ENCODE results near the gene MTHFD1L. TPM values are rescaled to one million over a fixed set of nuclear protein-coding genes. Genes with fewer than 3 reads are reported as not detected.

Gene MTHFD1L
- total RNA-seq, 1 experiment from 2014 or later = 32.0 TPM

GRCh38 chr6:151058021-151058733, 192.7 kb downstream of the MTHFD1L start:
- DNase-seq (ENCODE audit: low read depth, low spot score) = no peak
- in situ Hi-C loops (cut with HindIII; ENCODE audit: low pct_unique_long_range_greater_than_20kb, low sequenced_read_pairs) = no loop called here

DNA sequence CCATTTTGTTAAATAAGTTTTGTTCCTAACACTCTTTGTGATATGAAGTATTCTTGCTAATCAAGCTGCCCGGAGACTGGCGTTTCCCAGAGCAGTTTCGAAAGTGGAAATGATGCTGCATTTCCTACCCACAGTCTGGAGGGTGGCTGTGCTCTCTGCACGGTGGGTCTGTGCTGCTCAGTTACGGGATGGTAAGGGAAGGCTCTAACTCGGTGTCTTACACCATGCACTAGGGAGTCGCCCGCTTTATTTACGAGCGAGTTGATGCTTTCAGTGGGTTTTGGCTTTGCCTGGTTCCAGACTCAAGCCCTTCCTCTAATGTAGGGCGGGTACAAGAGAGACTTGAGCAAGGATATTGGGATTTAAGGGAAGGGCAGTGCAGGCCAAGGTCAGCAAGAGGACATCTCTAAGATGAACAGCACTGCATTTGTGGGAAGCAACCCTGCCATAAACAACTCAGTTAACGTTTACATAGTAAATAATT, 194.2 kb downstream of the MTHFD1L start:
- in situ Hi-C loops (cut with HindIII; ENCODE audit: low pct_unique_long_range_greater_than_20kb, low sequenced_read_pairs) = no loop called here
- DNase-seq (ENCODE audit: low read depth, low spot score) = no peak

DNA sequence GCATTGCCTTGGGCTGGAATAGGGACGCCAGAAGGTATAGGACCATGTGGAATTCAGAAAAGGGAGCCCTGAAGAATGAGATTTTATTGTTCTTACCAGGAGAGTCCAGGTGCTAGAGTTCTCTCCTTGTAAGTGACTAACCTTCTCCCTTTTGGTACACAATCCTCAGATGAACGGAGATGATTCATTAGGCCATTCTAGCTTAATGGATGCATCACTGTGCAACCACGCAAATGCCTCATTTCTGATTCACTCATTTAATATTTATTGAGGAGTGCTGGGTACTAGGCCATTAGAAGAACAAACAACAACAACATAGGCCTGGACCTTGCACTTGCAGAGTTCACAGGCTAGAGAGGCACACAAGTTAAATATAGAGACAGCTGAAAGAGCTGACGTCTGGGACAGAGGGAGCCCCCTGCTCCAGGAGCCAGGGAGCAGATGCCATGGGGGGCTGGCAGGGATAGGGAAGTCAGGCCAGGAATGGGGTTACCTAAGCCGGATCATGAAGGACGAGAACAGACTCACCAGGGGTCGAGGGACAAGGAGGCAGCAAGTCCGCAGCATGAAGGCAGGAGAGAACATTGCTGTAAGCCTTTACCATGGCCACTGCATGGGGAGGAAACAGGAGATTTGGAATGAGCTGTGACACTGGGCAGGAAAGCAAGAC, 194.7 kb downstream of the MTHFD1L start:
- in situ Hi-C loops (cut with HindIII; ENCODE audit: low pct_unique_long_range_greater_than_20kb, low sequenced_read_pairs) = no loop called here
- DNase-seq (ENCODE audit: low read depth, low spot score) = no peak

- DNase-seq (ENCODE audit: low read depth, low spot score) = no peak
- in situ Hi-C loops (cut with HindIII; ENCODE audit: low pct_unique_long_range_greater_than_20kb, low sequenced_read_pairs) = no loop called here
Observed at GRCh38 chr6:151060766-151061531, 195.4 kb downstream of the MTHFD1L start.

DNA sequence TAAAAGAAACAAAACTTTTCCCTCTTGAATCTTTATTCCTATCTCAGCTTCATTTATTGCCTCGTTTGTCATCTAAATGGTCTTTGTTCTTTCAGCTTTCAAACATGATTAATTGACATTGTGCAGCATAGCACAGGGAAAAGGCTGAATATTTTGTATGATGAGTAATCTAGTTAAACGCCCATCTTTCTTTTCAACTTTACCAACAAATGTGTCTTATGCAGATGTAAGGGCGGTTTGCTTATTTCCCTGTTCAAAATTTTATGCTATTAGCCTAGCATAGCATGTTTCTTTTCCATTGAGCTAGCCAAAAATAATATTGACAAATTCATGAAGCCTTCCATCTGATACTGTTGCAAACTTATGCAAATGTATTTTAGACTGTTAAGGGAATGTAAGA, 197.8 kb downstream of the MTHFD1L start:
- no peak for DNase-seq (ENCODE audit: low read depth, low spot score)
- in situ Hi-C loops (cut with HindIII; ENCODE audit: low pct_unique_long_range_greater_than_20kb, low sequenced_read_pairs) = no loop called here

DNA sequence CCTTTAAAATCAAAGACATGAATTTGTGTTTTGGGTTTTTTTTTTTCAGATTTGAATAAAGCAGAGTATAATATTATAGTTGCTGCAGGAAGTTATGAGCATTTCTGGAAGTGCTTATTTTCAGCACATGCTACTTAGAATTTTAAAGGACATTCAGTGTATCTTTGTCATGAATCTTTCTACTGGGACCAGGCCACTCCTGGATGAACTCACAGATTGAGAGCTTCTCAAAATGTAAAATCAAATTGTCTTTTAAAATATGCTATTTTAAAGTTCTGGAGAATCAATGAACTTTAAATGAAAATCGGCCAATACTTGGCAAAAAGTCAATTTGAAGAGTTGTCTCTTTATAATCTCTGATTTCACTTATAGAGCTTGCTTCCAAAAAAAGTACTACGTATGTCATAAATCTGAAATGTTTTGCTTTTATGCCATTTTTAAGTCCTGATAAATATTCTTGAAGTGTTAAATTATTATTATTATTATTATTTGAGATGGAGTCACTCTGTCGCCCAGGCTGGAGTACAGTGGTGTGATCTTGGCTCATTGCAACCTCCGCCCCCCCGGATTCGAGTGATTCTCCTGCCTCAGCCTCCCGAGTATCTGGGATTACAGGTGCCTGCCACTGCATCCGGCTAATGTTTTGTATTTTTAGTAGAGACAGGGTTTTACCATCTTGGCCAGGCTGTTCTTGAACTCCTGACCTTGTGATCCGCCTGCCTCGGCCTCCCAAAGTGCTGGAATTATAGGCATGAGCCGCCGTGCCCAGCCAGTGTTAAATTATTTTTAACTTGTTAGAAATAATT, 198.5 kb downstream of the MTHFD1L start:
- in situ Hi-C loops (cut with HindIII; ENCODE audit: low pct_unique_long_range_greater_than_20kb, low sequenced_read_pairs) = no loop called here
- no peak for DNase-seq (ENCODE audit: low read depth, low spot score)

DNA sequence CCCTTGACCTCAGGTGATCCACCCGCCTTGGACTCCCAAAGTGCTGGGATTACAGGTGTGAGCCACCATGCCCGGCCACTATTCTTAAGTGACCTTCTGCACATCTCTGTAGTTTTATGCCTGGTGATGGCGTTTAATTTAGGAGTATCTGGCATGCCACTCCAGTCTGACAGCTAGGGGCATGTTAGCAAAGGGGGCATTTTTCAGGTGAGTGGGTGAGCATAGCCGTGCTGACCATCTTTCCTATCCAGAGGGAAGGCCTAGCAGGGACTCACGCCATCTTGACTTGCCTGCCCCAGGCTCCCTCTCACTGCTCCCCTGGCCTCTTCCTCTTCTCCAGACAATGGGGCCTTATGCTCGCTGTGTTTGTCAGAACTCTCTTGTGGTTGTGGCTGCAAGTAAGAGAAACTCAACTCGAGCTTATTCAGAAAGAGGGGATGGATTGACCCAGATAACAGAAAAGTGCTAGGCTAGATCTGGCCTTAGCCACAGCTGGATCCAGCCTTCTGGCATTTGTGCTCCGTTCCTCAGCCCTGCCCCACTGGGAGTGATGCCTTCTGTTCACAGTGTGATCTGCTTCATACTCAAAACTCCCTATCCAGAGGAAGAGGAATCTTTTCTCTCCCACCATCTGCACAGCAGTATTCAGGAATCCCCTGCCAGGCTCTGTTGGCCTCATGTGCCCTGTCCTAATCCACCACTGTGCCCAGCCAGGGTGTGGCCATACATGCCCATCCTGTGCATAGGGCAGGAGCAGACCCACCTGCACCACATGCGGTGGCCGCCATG, 199.7 kb downstream of the MTHFD1L start:
- peak; percentile 82 for DNase-seq (ENCODE audit: low read depth, low spot score)
- in situ Hi-C loops (cut with HindIII; ENCODE audit: low pct_unique_long_range_greater_than_20kb, low sequenced_read_pairs) = no loop called here

GRCh38 chr6:151067684-151068596, 202.4 kb downstream of the MTHFD1L start:
- in situ Hi-C loops (cut with HindIII; ENCODE audit: low pct_unique_long_range_greater_than_20kb, low sequenced_read_pairs) = no loop called here
- no peak for DNase-seq (ENCODE audit: low read depth, low spot score)

DNA sequence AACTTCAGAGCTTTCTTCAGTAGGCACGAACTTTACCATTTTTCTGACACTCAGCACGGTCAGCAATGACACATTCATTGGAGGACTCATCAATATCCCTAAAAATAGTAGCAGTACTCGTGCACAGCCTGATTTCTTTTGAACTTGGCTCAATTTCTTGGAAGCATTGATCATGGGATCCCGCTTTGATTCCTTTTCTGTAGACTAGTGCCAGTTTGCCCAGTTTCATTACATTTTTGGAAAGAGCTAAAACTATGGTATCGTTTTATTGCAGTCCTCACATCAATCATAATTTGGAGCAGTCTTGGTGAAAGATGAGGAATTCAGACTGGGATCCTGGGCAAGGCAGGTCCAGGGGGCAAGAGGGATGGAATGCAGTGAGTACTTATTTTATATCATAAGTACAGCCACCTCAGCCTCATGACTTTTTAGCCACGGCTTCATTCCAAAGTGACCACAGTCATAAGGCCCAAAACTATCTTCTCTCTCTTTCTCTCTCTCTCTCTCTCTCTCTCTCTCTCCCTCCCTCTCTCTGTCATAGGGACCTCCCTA, 203.3 kb downstream of the MTHFD1L start:
- in situ Hi-C loops (cut with HindIII; ENCODE audit: low pct_unique_long_range_greater_than_20kb, low sequenced_read_pairs) = no loop called here
- DNase-seq (ENCODE audit: low read depth, low spot score) = no peak

GRCh38 chr6:151069641-151070040, 204.1 kb downstream of the MTHFD1L start:
- in situ Hi-C loops (cut with HindIII; ENCODE audit: low pct_unique_long_range_greater_than_20kb, low sequenced_read_pairs) = no loop called here
- DNase-seq (ENCODE audit: low read depth, low spot score) = no peak

DNA sequence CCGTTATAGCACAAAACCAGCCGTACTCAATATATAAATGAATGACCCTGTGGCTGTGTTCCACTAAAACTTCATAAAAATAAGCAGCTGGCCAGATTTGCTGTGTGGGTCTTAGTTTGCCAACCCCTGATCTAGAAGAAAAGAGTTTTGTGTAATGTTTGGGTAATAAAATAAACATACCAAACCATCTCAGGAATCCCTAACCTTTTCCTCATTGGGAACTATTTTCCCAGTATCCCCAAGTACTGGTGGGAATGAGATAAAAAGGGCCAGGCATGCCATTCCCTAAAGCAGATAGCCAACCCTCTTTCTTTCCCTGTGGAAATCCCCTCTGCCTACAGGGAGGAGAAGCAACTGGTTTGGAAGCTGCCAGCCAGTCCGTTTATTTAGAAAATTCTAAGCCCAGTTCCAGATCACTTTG, 205.1 kb downstream of the MTHFD1L start:
- DNase-seq (ENCODE audit: low read depth, low spot score) = no peak
- in situ Hi-C loops (cut with HindIII; ENCODE audit: low pct_unique_long_range_greater_than_20kb, low sequenced_read_pairs) = no loop called here

DNA sequence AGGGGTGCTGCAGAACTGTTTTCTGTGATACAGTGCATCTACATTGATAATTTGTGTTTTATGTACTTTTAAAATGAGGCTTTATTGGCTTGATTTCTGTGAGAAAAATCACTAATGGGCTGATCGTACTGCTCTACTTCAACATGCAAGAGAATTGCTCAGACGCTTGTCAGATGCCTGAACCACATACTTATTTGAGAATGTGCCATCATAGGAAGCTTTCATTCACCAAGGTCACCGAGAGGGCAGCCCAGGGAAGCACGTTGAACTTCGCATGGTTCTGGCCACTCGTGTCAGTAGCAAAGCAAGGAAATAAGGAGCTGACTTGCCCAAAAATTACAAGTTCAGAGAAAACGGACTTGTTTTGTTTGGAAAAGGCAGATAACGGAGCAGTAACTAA, 205.8 kb downstream of the MTHFD1L start:
- DNase-seq (ENCODE audit: low read depth, low spot score) = peak; percentile 87
- in situ Hi-C loops (cut with HindIII; ENCODE audit: low pct_unique_long_range_greater_than_20kb, low sequenced_read_pairs) = no loop called here

DNA sequence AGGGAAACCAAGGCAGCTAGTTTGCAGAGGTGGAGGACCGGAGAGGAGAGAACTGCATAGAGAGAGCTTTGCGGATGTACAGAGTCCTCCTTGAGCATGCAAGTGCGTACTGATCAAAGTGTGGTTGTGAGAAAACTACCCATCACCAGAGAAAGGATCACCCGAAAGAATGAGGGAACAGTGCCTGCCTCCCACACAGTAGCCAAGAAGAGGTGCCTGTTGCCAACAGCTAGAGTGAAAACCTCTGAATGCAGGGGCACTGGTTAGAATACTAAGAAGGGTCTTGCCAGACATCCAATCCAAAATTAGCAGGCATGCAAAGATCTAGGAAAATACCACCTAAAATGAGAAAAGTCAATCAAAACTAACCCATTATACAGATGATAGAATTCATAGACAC, 207.6 kb downstream of the MTHFD1L start:
- in situ Hi-C loops (cut with HindIII; ENCODE audit: low pct_unique_long_range_greater_than_20kb, low sequenced_read_pairs) = no loop called here

GRCh38 chr6:151073701-151074100, 208.2 kb downstream of the MTHFD1L start:
- no peak for DNase-seq (ENCODE audit: low read depth, low spot score)
- in situ Hi-C loops (cut with HindIII; ENCODE audit: low pct_unique_long_range_greater_than_20kb, low sequenced_read_pairs) = no loop called here

More for the DNA sequence above, 207.6 kb downstream of the MTHFD1L start:
- no peak for DNase-seq (ENCODE audit: low read depth, low spot score)

DNA sequence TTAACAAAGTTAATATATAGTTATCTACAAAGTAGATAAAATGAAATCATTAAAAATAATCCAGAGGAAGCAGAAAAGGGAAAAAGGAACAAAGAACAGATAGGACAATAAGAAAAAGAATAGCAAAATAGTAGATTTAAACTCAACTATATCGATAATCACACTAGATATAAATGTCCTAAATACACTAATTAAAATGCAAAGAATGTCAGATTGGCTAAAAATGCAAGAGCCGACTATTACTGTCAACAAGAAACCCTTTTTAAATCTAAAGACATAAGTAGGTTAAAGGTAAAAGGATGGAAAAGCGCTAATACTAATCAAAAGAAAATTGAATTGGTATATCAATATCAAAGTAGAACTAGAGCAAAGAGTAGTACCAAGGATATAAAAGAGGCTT, 209.5 kb downstream of the MTHFD1L start:
- in situ Hi-C loops (cut with HindIII; ENCODE audit: low pct_unique_long_range_greater_than_20kb, low sequenced_read_pairs) = no loop called here

GRCh38 chr6:151075527-151075926, 210.0 kb downstream of the MTHFD1L start:
- no peak for DNase-seq (ENCODE audit: low read depth, low spot score)
- in situ Hi-C loops (cut with HindIII; ENCODE audit: low pct_unique_long_range_greater_than_20kb, low sequenced_read_pairs) = no loop called here

More for the DNA sequence above, 209.5 kb downstream of the MTHFD1L start:
- DNase-seq (ENCODE audit: low read depth, low spot score) = no peak
